GM18526 (cell line): ENCODE results near the gene FBXL20.

Source experiments
- POLR2A ChIP-seq: IDR thresholded peaks from 3 replicates; pipeline ENCODE4 v1.6.1; 2011; ENCODE audit not compliant: insufficient read length; ENCODE audit errors: extremely low read depth

FBXL20 gene

DNA sequence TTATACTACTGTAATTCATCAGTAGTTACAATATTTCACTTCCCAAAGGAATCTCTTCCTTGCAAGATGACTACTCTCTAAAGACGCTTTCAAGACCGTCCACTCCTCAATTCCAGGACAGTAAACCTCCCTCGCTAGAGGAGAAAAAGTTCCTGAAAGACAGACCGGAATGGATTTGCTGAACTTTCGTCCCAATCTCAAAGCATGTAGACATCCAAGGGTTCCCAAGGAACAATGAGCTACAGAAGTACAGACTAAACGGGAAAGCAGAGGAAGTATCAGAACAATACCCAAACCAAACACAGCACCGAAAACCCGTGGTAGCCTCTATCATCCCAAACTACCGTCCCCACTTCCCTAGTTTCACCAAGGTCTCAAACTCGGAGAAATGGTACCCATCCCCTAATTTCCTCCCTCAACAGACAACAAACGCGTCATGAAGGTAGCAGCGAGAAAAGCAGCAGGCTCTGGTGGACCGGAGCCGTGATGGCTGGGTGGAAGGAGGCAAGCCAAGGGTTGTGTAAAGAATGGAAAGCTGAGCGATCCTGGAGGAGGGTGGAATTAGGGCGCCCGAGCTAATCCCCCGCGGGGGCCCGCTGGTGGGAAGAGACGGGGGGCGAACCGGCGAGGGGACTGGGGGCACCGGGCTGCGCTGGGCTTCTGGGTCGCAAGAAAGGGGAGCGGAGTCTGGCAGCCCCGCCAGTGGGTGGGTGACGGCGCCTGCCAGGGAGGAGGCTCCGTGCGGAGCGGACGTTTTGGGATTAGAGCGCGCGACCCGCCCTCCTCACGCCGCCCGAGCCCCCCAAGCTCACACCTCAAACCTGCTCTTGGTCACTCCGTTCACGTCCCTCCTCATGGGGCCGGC, 647 bp downstream of the FBXL20 start:
- TF ChIP-seq POLR2A: no peak

DNA sequence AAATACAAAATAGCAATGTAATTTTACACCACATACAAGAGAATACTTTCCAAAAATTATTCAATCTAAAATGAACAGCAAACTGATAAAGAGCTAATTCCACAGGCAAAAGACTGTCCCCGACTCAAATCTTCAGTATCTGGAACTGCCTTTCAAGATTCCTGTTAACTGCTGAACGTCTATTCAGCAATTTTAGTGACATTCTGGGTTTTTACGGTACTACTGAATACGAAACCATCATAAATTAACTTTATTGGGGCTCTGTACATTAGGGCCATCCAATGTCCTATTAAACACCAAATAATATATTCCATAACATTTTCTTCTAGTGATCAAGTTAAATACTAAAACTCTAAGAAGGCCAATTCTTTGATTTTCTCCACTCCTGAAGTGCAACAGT, 1.6 kb downstream of the FBXL20 start:
- no peak for TF ChIP-seq POLR2A

DNA sequence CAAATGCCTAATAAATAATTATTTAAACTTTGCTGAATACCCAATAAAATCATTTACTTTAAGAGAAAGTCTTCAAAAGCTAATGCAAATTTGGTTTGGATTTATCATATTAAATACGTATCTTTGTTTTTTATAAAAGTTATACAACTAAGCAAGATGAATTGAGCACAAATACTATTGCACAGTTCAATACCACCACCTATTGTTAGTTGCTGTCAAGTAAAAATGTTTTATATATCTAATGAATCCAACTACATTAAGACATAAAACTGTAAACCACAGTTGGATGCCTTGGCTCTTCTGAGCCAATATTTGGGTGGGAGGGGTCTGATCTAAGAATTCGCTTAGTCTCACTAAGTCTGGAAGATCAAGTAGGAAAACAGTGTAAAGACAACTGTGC, 7.7 kb downstream of the FBXL20 start:
- TF ChIP-seq POLR2A: no peak

- no peak for TF ChIP-seq POLR2A
These were observed 10.0 kb downstream of the FBXL20 start for GRCh38 chr17:39391448-39391847.

GRCh38 chr17:39385040-39385439, 16.4 kb downstream of the FBXL20 start:
- no peak for TF ChIP-seq POLR2A

GRCh38 chr17:39380144-39380543, 21.3 kb downstream of the FBXL20 start:
- TF ChIP-seq POLR2A: no peak

GRCh38 chr17:39376434-39376833, 25.0 kb downstream of the FBXL20 start:
- TF ChIP-seq POLR2A: no peak

DNA sequence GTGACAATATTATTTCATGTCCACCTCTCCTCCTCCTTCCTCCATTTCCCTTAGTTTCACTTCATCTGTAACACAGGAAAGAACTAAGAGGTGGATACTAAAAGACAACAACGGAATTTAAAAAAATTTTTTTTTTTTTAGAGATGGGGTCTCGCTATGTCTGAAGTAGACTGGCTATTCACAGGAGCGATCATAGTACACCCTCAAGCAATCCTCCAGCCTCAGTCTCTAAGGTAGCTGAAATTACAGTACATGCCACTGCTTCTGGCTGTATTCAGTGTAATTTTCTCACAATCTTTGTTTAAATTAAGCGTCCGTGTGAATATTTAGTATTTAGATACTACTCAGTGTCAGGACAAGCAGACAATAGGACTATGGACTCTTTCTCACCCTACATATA, 35.6 kb downstream of the FBXL20 start:
- no peak for TF ChIP-seq POLR2A

DNA sequence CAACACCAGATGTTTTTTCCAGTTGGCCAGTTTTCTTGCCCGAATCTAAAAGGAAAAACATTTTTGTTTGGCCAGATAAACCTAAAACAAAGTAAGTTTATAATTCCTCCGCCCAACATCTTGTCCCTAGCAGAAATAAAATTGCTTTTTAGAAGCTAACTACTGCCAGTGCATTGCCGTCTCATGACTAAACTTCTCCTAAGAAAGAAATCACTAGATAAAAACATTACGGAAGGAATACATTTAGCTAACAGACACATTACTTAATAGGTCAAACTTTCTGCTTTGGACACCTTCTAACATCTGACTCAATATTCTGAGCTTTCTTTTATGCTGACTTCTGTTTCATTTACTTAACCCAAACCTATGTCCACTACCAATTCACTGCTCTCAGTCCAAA, 36.2 kb downstream of the FBXL20 start:
- TF ChIP-seq POLR2A: no peak

- TF ChIP-seq POLR2A: no peak
These were observed 37.0 kb downstream of the FBXL20 start for GRCh38 chr17:39364236-39365025.

DNA sequence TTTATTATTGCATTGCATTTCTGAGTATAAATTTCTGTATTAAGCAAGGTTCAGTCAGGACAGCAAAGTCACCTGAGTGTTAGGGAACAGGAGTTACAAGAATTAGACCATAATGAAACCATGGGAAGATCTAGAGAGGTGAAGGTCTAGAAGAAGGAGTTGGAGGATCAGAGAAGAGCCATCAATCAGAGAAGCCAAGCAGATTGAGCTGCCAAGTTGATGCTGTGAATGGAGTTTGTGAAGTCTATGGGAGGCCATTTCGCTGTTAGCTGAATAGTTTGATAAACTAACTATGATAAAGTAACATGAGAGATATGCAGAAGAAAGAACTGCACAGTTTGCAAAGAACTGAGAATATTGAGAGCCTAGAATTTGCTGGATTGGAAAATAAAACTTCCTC, 40.4 kb downstream of the FBXL20 start:
- TF ChIP-seq POLR2A: no peak

DNA sequence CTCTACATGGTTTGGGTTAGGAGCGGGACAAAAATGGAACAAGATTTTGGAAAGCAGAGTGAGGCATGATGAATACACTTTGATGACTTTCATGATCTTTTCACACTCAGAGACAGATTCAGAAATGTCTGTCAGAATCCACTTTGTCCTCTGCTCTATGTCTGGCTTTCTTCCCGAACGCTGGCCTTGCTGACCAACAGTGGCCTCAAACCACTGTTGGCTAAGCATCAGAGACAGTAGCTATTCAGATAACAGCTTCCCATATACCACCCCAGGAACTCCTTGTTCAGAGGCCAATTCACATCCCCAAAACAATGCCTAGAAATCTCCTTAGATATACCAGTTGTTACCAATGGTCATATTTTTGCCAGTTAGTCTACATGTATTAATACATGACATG, 40.9 kb downstream of the FBXL20 start:
- TF ChIP-seq POLR2A: no peak

DNA sequence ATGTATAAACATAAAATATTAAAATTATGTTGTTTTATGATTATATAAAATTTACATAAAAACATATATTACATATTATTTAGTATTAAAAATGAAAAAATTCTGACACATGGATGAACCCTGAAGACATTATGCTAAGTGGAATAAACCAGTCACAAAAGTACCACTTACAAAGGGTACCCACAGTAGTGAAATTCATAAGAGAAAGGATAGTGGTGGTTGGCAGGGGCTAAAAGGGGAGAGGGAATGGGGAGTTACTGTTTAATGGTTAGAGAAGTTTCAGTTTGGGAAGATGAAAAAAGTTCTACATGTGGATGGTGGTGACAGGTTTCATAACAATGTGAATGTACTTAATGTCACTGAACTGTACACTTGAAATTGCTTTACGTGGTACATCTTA, 41.4 kb downstream of the FBXL20 start:
- TF ChIP-seq POLR2A: no peak

GRCh38 chr17:39357986-39358385, 43.4 kb downstream of the FBXL20 start:
- no peak for TF ChIP-seq POLR2A

- no peak for TF ChIP-seq POLR2A
These were observed 43.9 kb downstream of the FBXL20 start for GRCh38 chr17:39357488-39357887.

- TF ChIP-seq POLR2A: no peak
These were observed 48.4 kb downstream of the FBXL20 start for GRCh38 chr17:39352986-39353385.
